SK-N-SH (cell line): Measurements from ENCODE around the gene ELMOD2. TPM values are rescaled to one million over a fixed set of nuclear protein-coding genes. Genes with fewer than 3 reads are reported as not detected.

Experiments used
- CTCF ChIA-PET: fragments of 300-600, 350-600 bp; formaldehyde crosslinking; extraction: SDS; loops from one replicate; lab custom pipeline; 2021; lab: Yijun Ruan, JAX
- POLR2A ChIA-PET: fragments of 350-600 bp; sonication (Branson Sonifier 250); formaldehyde crosslinking; extraction: SDS; loops from one replicate; lab custom pipeline; 2020; ENCODE audit warnings: antibody characterized with exemption, inconsistent platforms; lab: Yijun Ruan, JAX
- DNase-seq: peaks from one replicate; pipeline ENCODE4 v3.0.0; 2012
- H2AFZ ChIP-seq: fragments of 200-600 bp; sonication (generic); 2 replicates; pipeline ENCODE4 v1.8.1; 2016; ENCODE audit warnings: antibody characterized with exemption, mild to moderate bottlenecking, low read depth
- H3F3A ChIP-seq: fragments of 200-600 bp; sonication (generic); replicated peaks from 2 replicates; pipeline ENCODE3; 2016; ENCODE audit warnings: antibody characterized with exemption, mild to moderate bottlenecking; ENCODE audit not compliant: insufficient read depth
- H3K27ac ChIP-seq, 2 experiments: fragments of 200-500 bp in 1 of 2; fragments of 200-600 bp in 1 of 2; sonication (Bioruptor generic) in 1 of 2; sonication (generic), shearing (Covaris generic) in 1 of 2; 2 replicates each; pipeline versions ENCODE4 v1.5.1 to v1.6.1; 2014 to 2016; ENCODE audit warnings: low read depth in 2 of 2, inconsistent platforms in 1 of 2, low read length in 1 of 2, mild to moderate bottlenecking in 1 of 2, mixed read lengths in 1 of 2
- H3K27me3 ChIP-seq: fragments of 200-600 bp; sonication (generic), shearing (Covaris generic); 2 replicates; pipeline ENCODE4 v1.6.1; 2016; ENCODE audit warnings: mixed run types; ENCODE audit not compliant: insufficient read depth
- H3K36me3 ChIP-seq, 2 experiments: fragments of 200-500 bp in 1 of 2; fragments of 200-600 bp in 1 of 2; sonication (Bioruptor generic) in 1 of 2; sonication (generic) in 1 of 2; replicated peaks in 1 of 2; 2 replicates each; pipeline versions ENCODE3 to v1.5.1; 2014 to 2016; ENCODE audit warnings: low read length in 1 of 2, mild to moderate bottlenecking in 1 of 2; ENCODE audit not compliant: insufficient read depth in 2 of 2, control insufficient read depth in 1 of 2
- H3K4me1 ChIP-seq, 2 experiments: fragments of 200-500 bp in 1 of 2; fragments of 200-600 bp in 1 of 2; sonication (Bioruptor generic) in 1 of 2; sonication (generic), shearing (Covaris generic) in 1 of 2; 2 replicates each; pipeline versions ENCODE4 v1.5.1 to v1.6.1; 2014 to 2016; ENCODE audit warnings: low read depth in 1 of 2, low read length in 1 of 2, mixed run types in 1 of 2; ENCODE audit not compliant: insufficient read depth in 2 of 2, control insufficient read depth in 1 of 2
- H3K4me2 ChIP-seq: fragments of 200-600 bp; sonication (generic), shearing (Covaris generic); 2 replicates; pipeline ENCODE4 v1.6.1; 2017; ENCODE audit warnings: mixed run types
- H3K4me3 ChIP-seq, 2 experiments: fragments of 200-500 bp in 1 of 2; fragments of 200-600 bp in 1 of 2; sonication (Bioruptor generic) in 1 of 2; sonication (generic), shearing (Covaris generic) in 1 of 2; 2 replicates each; pipeline versions ENCODE4 v1.5.1 to v1.8.1; 2014 to 2016; ENCODE audit warnings: low read depth in 2 of 2, inconsistent platforms in 1 of 2, low read length in 1 of 2, mild to moderate bottlenecking in 1 of 2, mixed read lengths in 1 of 2, moderate library complexity in 1 of 2
- H3K79me2 ChIP-seq: fragments of 200-600 bp; sonication (generic); 2 replicates; pipeline ENCODE4 v1.8.1; 2017; ENCODE audit warnings: mild to moderate bottlenecking; ENCODE audit not compliant: insufficient read depth
- H3K9ac ChIP-seq: fragments of 200-600 bp; sonication (generic); 2 replicates; pipeline ENCODE4 v1.6.1; 2017; ENCODE audit warnings: mixed run types
- H3K9me2 ChIP-seq: fragments of 200-600 bp; sonication (generic); 2 replicates; pipeline ENCODE4 v1.6.1; 2017; ENCODE audit warnings: mixed run types
- H3K9me3 ChIP-seq: fragments of 200-600 bp; sonication (generic); 2 replicates; pipeline ENCODE4 v1.6.1; 2017; ENCODE audit warnings: mixed run types, mild to moderate bottlenecking, moderate library complexity
- H4K20me1 ChIP-seq: fragments of 200-600 bp; sonication (generic); 2 replicates; pipeline ENCODE4 v1.6.1; 2017; ENCODE audit warnings: mild to moderate bottlenecking, mixed run types; ENCODE audit not compliant: insufficient read depth
- CHD2 ChIP-seq: fragments of 150-350 bp; IDR thresholded peaks from 2 replicates; pipeline ENCODE4 v1.6.1; 2018; ENCODE audit warnings: low read length; ENCODE audit not compliant: partially characterized antibody
- ELF1 ChIP-seq: IDR thresholded peaks from 2 replicates; pipeline ENCODE4 v1.4.0; 2012
- EP300 ChIP-seq, 2 experiments: IDR thresholded peaks; 2 replicates each; pipeline versions ENCODE4 v1.4.0 to v1.6.1; 2012; ENCODE audit warnings: borderline replicate concordance in 1 of 2, low read depth in 1 of 2, low read length in 1 of 2
- GABPA ChIP-seq: IDR thresholded peaks from 2 replicates; pipeline ENCODE4 v1.4.0; 2012; ENCODE audit warnings: low read depth, mild to moderate bottlenecking
- GATA2 ChIP-seq: sonication (generic); formaldehyde crosslinking; IDR thresholded peaks from 2 replicates; pipeline ENCODE4 v1.5.0; 2020; ENCODE audit warnings: mild to moderate bottlenecking, missing genetic modification reagents
- MXI1 ChIP-seq: IDR thresholded peaks from 2 replicates; pipeline ENCODE4 v1.6.1; 2012; ENCODE audit warnings: mild to moderate bottlenecking, low read depth, low read length, improper control_type of control experiment
- POLR2AphosphoS5 ChIP-seq: IDR thresholded peaks from 2 replicates; pipeline ENCODE4 v1.6.1; 2012; ENCODE audit warnings: low read depth, low read length
- RAD21 ChIP-seq: IDR thresholded peaks from 2 replicates; pipeline ENCODE4 v1.6.1; 2012; ENCODE audit warnings: mild to moderate bottlenecking, low read length
- REST ChIP-seq: IDR thresholded peaks from 2 replicates; pipeline ENCODE4 v1.6.1; 2012; ENCODE audit warnings: mild to moderate bottlenecking, low read depth, low read length, moderate library complexity
- RFX5 ChIP-seq: IDR thresholded peaks from 2 replicates; pipeline ENCODE4 v1.6.1; 2012; ENCODE audit warnings: mild to moderate bottlenecking, improper control_type of control experiment, low read length
- SIN3A ChIP-seq: IDR thresholded peaks from 2 replicates; pipeline ENCODE4 v1.6.1; 2012; ENCODE audit warnings: low read depth, mild to moderate bottlenecking, low read length, moderate library complexity, borderline replicate concordance
- SMC3 ChIP-seq: IDR thresholded peaks from 2 replicates; pipeline ENCODE4 v1.6.1; 2012; ENCODE audit warnings: low read depth, low read length, improper control_type of control experiment
- TAF1 ChIP-seq: IDR thresholded peaks from 2 replicates; pipeline ENCODE4 v1.6.1; 2012; ENCODE audit warnings: low read depth, mild to moderate bottlenecking, low read length, moderate library complexity, borderline replicate concordance
- TEAD4 ChIP-seq: IDR thresholded peaks from 2 replicates; pipeline ENCODE4 v1.4.0; 2012; ENCODE audit warnings: mild to moderate bottlenecking, borderline replicate concordance; ENCODE audit not compliant: insufficient read depth
- WGBS: methylation state at CpG from one replicate; pipeline ENCODE4 v1.1.6; 2017; ENCODE audit warnings: low lambda C conversion rate; 5-methylcytosine and 5-hydroxymethylcytosine counted together
- polyA plus RNA-seq, 3 experiments: library from polyadenylated mRNA; depleted of rRNA; stranded (reverse); fragments of >200 nt; gene quantifications; 2 replicates each; pipeline ENCODE4 v1.2.3, GENCODE V29; 2012
- TF ChIP-seq, protein P1 (sequence below): IDR thresholded peaks from 2 replicates; pipeline ENCODE4; 2012
- TF ChIP-seq, protein P2 (sequence below): IDR thresholded peaks from 2 replicates; pipeline ENCODE4 v1.4.0; 2012; ENCODE audit warnings: low read depth
- TF ChIP-seq, protein P3 (sequence below): fragments of 150-350 bp; IDR thresholded peaks from 2 replicates; pipeline ENCODE4 v1.6.1; 2016; ENCODE audit warnings: mild to moderate bottlenecking, low read depth, low read length

Gene ELMOD2
- polyA plus RNA-seq, 1 of the 3 experiments (the other 2 are of a cell fraction): 5.0 TPM

GRCh38 chr4:140523857-140524742, at the start of gene ELMOD2 (continued):
- peak; percentile 85 for TF ChIP-seq MXI1
- peak; percentile 55 for TF ChIP-seq RAD21
- TF ChIP-seq SIN3A: peak; percentile 65; the same call in 1 of the 2 replicates
- TF ChIP-seq, protein P1, sequence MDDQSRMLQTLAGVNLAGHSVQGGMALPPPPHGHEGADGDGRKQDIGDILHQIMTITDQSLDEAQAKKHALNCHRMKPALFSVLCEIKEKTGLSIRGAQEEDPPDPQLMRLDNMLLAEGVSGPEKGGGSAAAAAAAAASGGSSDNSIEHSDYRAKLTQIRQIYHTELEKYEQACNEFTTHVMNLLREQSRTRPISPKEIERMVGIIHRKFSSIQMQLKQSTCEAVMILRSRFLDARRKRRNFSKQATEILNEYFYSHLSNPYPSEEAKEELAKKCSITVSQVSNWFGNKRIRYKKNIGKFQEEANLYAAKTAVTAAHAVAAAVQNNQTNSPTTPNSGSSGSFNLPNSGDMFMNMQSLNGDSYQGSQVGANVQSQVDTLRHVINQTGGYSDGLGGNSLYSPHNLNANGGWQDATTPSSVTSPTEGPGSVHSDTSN: no peak
- TF ChIP-seq, protein P2, sequence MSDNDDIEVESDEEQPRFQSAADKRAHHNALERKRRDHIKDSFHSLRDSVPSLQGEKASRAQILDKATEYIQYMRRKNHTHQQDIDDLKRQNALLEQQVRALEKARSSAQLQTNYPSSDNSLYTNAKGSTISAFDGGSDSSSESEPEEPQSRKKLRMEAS: peak; percentile 85
- peak; percentile 65 for TF ChIP-seq SMC3
- peak; percentile 90 for TF ChIP-seq ELF1
- TF ChIP-seq POLR2AphosphoS5: peak; percentile 93
- TF ChIP-seq CHD2: peak; percentile 38
- TF ChIP-seq RFX5: peak; percentile 86
- TF ChIP-seq, protein P3, sequence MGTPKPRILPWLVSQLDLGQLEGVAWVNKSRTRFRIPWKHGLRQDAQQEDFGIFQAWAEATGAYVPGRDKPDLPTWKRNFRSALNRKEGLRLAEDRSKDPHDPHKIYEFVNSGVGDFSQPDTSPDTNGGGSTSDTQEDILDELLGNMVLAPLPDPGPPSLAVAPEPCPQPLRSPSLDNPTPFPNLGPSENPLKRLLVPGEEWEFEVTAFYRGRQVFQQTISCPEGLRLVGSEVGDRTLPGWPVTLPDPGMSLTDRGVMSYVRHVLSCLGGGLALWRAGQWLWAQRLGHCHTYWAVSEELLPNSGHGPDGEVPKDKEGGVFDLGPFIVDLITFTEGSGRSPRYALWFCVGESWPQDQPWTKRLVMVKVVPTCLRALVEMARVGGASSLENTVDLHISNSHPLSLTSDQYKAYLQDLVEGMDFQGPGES: no peak
- no peak for TF ChIP-seq TEAD4

GRCh38 chr4:140483445-140483844, 40.5 kb upstream of the ELMOD2 start:
- CTCF ChIA-PET: no interaction called here
- Histone ChIP-seq H2AFZ (no peak overlapping the region), H3K79me2 (no peaks in the 10 kb centered on the region)

More at GRCh38 chr4:140483445-140483844, 40.5 kb upstream of the ELMOD2 start:
- H3F3A ChIP-seq: no peaks in the 10 kb centered on the region
- H3K27ac ChIP-seq: no peak overlapping the region
- H3K4me3 ChIP-seq: no peak overlapping the region
- H3K9ac ChIP-seq: no peak overlapping the region
- no peaks in the 10 kb centered on the region for H3K9me3 ChIP-seq
- H3K9me2 ChIP-seq: no peaks in the 10 kb centered on the region
- TF ChIP-seq REST (no peak), SMC3 (no peak), TEAD4 (no peak), GABPA (no peak), EP300 (IDR thresholded peaks at IDR 0.05; ENCODE audit: borderline replicate concordance in 1 of 2, low read depth in 1 of 2, low read length in 1 of 2) (no peak), GATA2 (CRISPR knock-in tag) (no peak), RFX5 (no peak), TAF1 (no peak)
- TF ChIP-seq, protein P2: no peak
- no peaks in the 10 kb centered on the region for H3K4me1 ChIP-seq
- DNase-seq: no peak
- H4K20me1 ChIP-seq: no peaks in the 10 kb centered on the region
- no peak overlapping the region for H3K4me2 ChIP-seq
- WGBS: 40% methylated on average over 4 of the region's 4 CpGs
- H3K27me3 ChIP-seq: no peaks in the 10 kb centered on the region
- H3K36me3 ChIP-seq: no peaks in the 10 kb centered on the region
- POLR2A ChIA-PET: no interaction called here
